CD4-positive, alpha-beta T cell (primary cell): ENCODE data around the gene CTNNB1. TPM values are rescaled to one million over a fixed set of nuclear protein-coding genes. Genes with fewer than 3 reads are reported as not detected.
A peak's percentile ranks its signal among the peaks of the same experiment; 100 is the strongest.

ENCODE experiments used
- ATAC-seq: fragments of 200-7000 bp; cut with Tn5 transposase; one replicate; pipeline ENCODE4 v1.10.0; 2022; ENCODE audit warnings: mild to moderate bottlenecking; ENCODE audit not compliant: poor library complexity
- CTCF ChIA-PET: fragments of 350-600 bp; sonication (Branson Sonifier 250); formaldehyde crosslinking; loops from one replicate; lab custom pipeline; 2021; ENCODE audit warnings: antibody characterized with exemption, inconsistent platforms; lab: Charles Lee
- POLR2A ChIA-PET: fragments of 350-600 bp; sonication (Branson Sonifier 250); formaldehyde crosslinking; loops from one replicate; lab custom pipeline; 2021; ENCODE audit warnings: antibody characterized with exemption, inconsistent platforms; lab: Charles Lee
- DNase-seq, 14 experiments: peaks; one replicate each; pipeline ENCODE4 v3.0.0-alpha.2; 2013 to 2020; ENCODE audit warnings: mixed read lengths in 2 of 14
- H3K27ac ChIP-seq, 2 donors: one replicate each; pipeline versions ENCODE4 v1.5.1 to v1.7.0; 2013; ENCODE audit warnings: low read length in 2 of 2, low read depth in 1 of 2, mild to moderate bottlenecking in 1 of 2
- H3K27me3 ChIP-seq, 2 experiments: 1 replicate in 1 of 2; 2 replicates in 1 of 2; pipeline versions ENCODE4 v1.6.1 to v1.7.0; 2013; ENCODE audit warnings: low read length in 2 of 2, control low read depth in 1 of 2, mild to moderate bottlenecking in 1 of 2, moderate library complexity in 1 of 2; ENCODE audit not compliant: insufficient read depth in 2 of 2, control insufficient read depth in 1 of 2
- H3K36me3 ChIP-seq: one replicate; pipeline ENCODE4 v1.6.1; 2013; ENCODE audit warnings: low read length, control low read depth; ENCODE audit not compliant: insufficient read depth
- H3K4me1 ChIP-seq: one replicate; pipeline ENCODE4 v1.6.1; 2013; ENCODE audit warnings: low read length, control low read depth; ENCODE audit not compliant: insufficient read depth
- H3K4me3 ChIP-seq: one replicate; pipeline ENCODE4 v1.5.1; 2013; ENCODE audit warnings: mild to moderate bottlenecking, low read length, moderate library complexity
- H3K9me3 ChIP-seq, 2 experiments: 1 replicate in 1 of 2; 2 replicates in 1 of 2; pipeline versions ENCODE4 v1.6.1 to v1.7.0; 2013; ENCODE audit warnings: low read length in 2 of 2, mild to moderate bottlenecking in 2 of 2, control low read depth in 1 of 2, moderate library complexity in 1 of 2; ENCODE audit not compliant: control insufficient read depth in 1 of 2, insufficient read depth in 1 of 2
- H3K27ac Mint-ChIP-seq: one replicate; pipeline ENCODE4 v1.8.0; 2020; ENCODE audit warnings: mixed read lengths
- H3K27me3 Mint-ChIP-seq: one replicate; pipeline ENCODE4 v1.8.0; 2021; ENCODE audit warnings: mixed read lengths
- H3K36me3 Mint-ChIP-seq: one replicate; pipeline ENCODE4 v1.8.0; 2021; ENCODE audit warnings: low read depth, mixed read lengths
- H3K4me1 Mint-ChIP-seq: one replicate; pipeline ENCODE4 v1.8.0; 2021; ENCODE audit warnings: low read depth, mixed read lengths
- H3K4me3 Mint-ChIP-seq: one replicate; pipeline ENCODE4 v1.8.0; 2020; ENCODE audit warnings: mild to moderate bottlenecking, mixed read lengths
- H3K9me3 Mint-ChIP-seq: one replicate; pipeline ENCODE4 v1.8.0; 2020; ENCODE audit warnings: mixed read lengths
- CTCF ChIP-seq: fragments of 200-600 bp; IDR thresholded peaks from one replicate; pipeline ENCODE4 v1.8.0; 2022; ENCODE audit warnings: antibody characterized with exemption, mild to moderate bottlenecking
- intact Hi-C, 2 experiments: fragments of 100-400 bp; cut with DNase I in 1 of 2; cut with micrococcal nuclease in 1 of 2; formaldehyde crosslinking; loops; one replicate each; pipeline versions ENCODE4 v1.15.1 to v1.9.0; 2023 to 2025; cut with DNase I, micrococcal nuclease
- total RNA-seq, 174 experiments: library from RNA in 2 of 174; stranded (reverse) in 2 of 174; gene quantifications; one replicate each; pipeline ENCODE4 v1.2.3 and lab custom pipeline; 2021 to 2026

Gene CTNNB1
- total RNA-seq, 2 experiments from 2014 or later: 226 to 228 TPM

DNA sequence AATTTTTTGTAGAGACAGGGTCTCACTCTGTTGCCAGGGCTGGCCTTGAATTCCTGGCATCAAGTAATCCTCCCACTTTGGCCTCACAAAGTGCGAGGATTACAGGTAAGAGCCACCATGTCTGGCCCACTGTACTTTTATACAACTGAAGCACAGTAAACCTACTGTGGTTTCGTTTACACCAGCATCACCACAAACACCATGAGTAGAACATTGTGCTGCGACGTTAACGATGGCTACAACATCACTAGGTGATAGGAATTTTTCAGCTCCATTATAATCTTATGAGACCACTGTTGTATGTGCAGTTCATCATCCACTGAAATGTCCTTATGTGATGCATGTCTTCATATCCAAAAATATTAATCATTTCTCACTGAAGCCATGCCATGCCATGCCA is 11.7 kb downstream of the CTNNB1 start:
- H3K4me1 ChIP-seq: peaks cover 21% of the 10 kb centered on the region
- H3K4me3 Mint-ChIP-seq: no peak overlapping the region
- peaks cover 28% of the 10 kb centered on the region for H3K36me3 Mint-ChIP-seq
- ATAC-seq (no peak), DNase-seq (no peak)
- no peak overlapping the region for H3K27ac Mint-ChIP-seq
- no peaks in the 10 kb centered on the region for H3K36me3 ChIP-seq
- no peak overlapping the region for H3K4me3 ChIP-seq
- TF ChIP-seq CTCF: no peak
- ChIA-PET CTCF (interaction anchor here (2.7 kb wide), 1 partner anchor 10 kb away, joined by 6 read pairs; no protein-coding TSS in a partner anchor), POLR2A (interaction anchor here (3.4 kb wide), 1 partner anchor 11 kb away, joined by 25 read pairs; the partner anchor contains the start of gene CTNNB1)
- H3K9me3 ChIP-seq: peaks cover 0 to 4% of the 10 kb centered on the region in 2 experiments
- H3K27me3 Mint-ChIP-seq: no peaks in the 10 kb centered on the region
- H3K27ac ChIP-seq: no peak overlapping the region
- intact Hi-C loops: no loop called here
- H3K9me3 Mint-ChIP-seq: no peaks in the 10 kb centered on the region
- H3K4me1 Mint-ChIP-seq: peaks cover 85% of the 10 kb centered on the region
- H3K27me3 ChIP-seq: no peaks in the 10 kb centered on the region

DNA sequence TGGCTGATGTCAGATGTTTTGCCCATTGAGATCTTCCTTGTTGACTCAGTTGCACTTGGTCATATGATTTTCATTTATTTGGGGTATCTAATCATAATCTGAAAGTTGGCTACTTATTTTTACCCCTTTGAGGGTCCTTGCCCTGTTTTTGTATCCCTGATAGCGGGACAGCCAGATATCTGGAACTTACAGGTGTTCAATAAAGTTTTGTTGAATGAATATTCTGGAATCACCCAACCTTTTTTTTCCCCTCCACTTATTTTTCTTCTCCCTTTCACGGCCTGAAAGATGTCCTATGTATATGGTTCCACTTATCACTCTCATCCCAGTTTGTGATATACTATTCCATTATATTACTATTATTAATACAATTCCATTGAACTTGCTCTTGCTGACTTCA is 12.8 kb downstream of the CTNNB1 start:
- peaks cover 85% of the 10 kb centered on the region for H3K4me1 Mint-ChIP-seq
- H3K27ac Mint-ChIP-seq: no peak overlapping the region
- CTCF ChIA-PET: interaction anchor here (2.7 kb wide), 1 partner anchor 11 kb away, joined by 6 read pairs; no protein-coding TSS in a partner anchor
- Histone ChIP-seq H3K36me3 (no peaks in the 10 kb centered on the region), H3K27ac (no peak overlapping the region), H3K4me1 (peaks cover 25% of the 10 kb centered on the region), H3K4me3 (no peak overlapping the region), H3K9me3 (peaks cover 0 to 4% of the 10 kb centered on the region in 2 experiments), H3K27me3 (no peaks in the 10 kb centered on the region)
- H3K4me3 Mint-ChIP-seq: no peak overlapping the region
- TF ChIP-seq CTCF: no peak
- no peak for DNase-seq
- H3K36me3 Mint-ChIP-seq: peaks cover 28% of the 10 kb centered on the region
- ATAC-seq: no peak
- H3K9me3 Mint-ChIP-seq: no peaks in the 10 kb centered on the region
- H3K27me3 Mint-ChIP-seq: no peaks in the 10 kb centered on the region
- POLR2A ChIA-PET: interaction anchor here (0.9 to 5.7 kb wide), 3 partner anchors 11 to 13 kb away, joined by 3 to 37 read pairs (median 25); partner anchors contain the start of gene CTNNB1
- intact Hi-C loops: no loop called here

DNA sequence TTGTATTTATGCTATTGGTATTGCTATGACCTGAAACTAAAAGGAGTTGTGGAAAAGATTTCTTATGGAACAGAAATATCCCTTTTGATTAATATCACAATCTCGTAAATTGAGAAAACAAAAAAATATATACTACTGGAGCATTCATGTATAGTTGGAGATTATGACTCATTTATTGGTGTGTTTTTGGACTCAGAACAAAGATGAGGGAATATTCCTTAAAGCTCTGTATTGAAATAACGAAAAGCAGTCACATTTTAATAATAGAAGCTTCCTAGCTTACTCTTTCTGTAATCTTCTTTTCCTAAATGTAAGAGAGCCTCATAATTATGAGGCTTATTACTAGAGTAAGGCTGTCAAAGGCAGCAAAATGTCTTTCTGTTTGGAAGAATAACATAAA is 14.3 kb downstream of the CTNNB1 start:
- DNase-seq: no peak
- ChIA-PET CTCF (interaction anchor here (1.3 kb wide), 1 partner anchor 11 kb away, joined by 4 read pairs; no protein-coding TSS in a partner anchor), POLR2A (interaction anchor here (0.8 to 5.7 kb wide), 3 partner anchors 13 to 27 kb away, joined by 4 to 37 read pairs (median 4); partner anchors contain the start of gene CTNNB1)
- no peaks in the 10 kb centered on the region for H3K27me3 Mint-ChIP-seq
- ATAC-seq: no peak
- H3K36me3 ChIP-seq: no peaks in the 10 kb centered on the region
- H3K27me3 ChIP-seq: no peaks in the 10 kb centered on the region
- H3K9me3 ChIP-seq: peaks cover 0 to 4% of the 10 kb centered on the region in 2 experiments
- H3K36me3 Mint-ChIP-seq: peaks cover 23% of the 10 kb centered on the region
- TF ChIP-seq CTCF: no peak
- no peak overlapping the region for H3K4me3 ChIP-seq
- H3K27ac ChIP-seq: no peak overlapping the region
- H3K4me1 Mint-ChIP-seq: peaks cover 84% of the 10 kb centered on the region
- H3K4me3 Mint-ChIP-seq: no peak overlapping the region
- peaks cover 25% of the 10 kb centered on the region for H3K4me1 ChIP-seq
- no peaks in the 10 kb centered on the region for H3K9me3 Mint-ChIP-seq
- intact Hi-C loops: no loop called here
- H3K27ac Mint-ChIP-seq: peak overlapping the region; percentile 14
